PFSK-1 (cell line): ENCODE measurements around the gene JAKMIP2.

Experiments used
- FOXP2 ChIP-seq: optimal IDR thresholded peaks from 2 replicates; pipeline ENCODE3; 2011; ENCODE audit warnings: borderline replicate concordance, control low read depth, inconsistent platforms; ENCODE audit not compliant: insufficient read depth; ENCODE audit errors: extremely low read length, extremely low read depth
- POLR2AphosphoS5 ChIP-seq: IDR thresholded peaks from 2 replicates; pipeline ENCODE4 v1.6.1; 2012; ENCODE audit warnings: low read depth, mild to moderate bottlenecking, control low read depth, low read length, moderate library complexity
- REST ChIP-seq, 2 experiments: IDR thresholded peaks; 2 replicates each; pipeline versions ENCODE4 v1.6.1 to v1.8.0; 2011 to 2012; ENCODE audit warnings: low read depth in 2 of 2, low read length in 2 of 2, control low read depth in 1 of 2, inconsistent platforms in 1 of 2, mild to moderate bottlenecking in 1 of 2, moderate library complexity in 1 of 2; ENCODE audit not compliant: insufficient read depth in 1 of 2
- SIN3A ChIP-seq: IDR thresholded peaks from 2 replicates; pipeline ENCODE4 v1.6.1; 2012; ENCODE audit warnings: mild to moderate bottlenecking, low read length, moderate library complexity, borderline replicate concordance; ENCODE audit not compliant: insufficient read depth
- TAF1 ChIP-seq: IDR thresholded peaks from 2 replicates; pipeline ENCODE4 v1.6.1; 2012; ENCODE audit warnings: low read length, control low read depth, borderline replicate concordance; ENCODE audit not compliant: insufficient read depth

Gene JAKMIP2

GRCh38 chr5:147628058-147628895, 154.3 kb downstream of the JAKMIP2 start:
- no peak for TF ChIP-seq POLR2AphosphoS5
- no peak for TF ChIP-seq SIN3A
- no peak for TF ChIP-seq REST (IDR thresholded peaks at IDR 0.05; ENCODE audit: insufficient read depth in 1 of 2, low read depth in 2 of 2, low read length in 2 of 2)
- no peak for TF ChIP-seq TAF1
- TF ChIP-seq FOXP2: no peak

GRCh38 chr5:147626464-147626863, 156.1 kb downstream of the JAKMIP2 start:
- TF ChIP-seq SIN3A: no peak
- no peak for TF ChIP-seq FOXP2
- no peak for TF ChIP-seq POLR2AphosphoS5
- TF ChIP-seq TAF1: no peak
- no peak for TF ChIP-seq REST (IDR thresholded peaks at IDR 0.05; ENCODE audit: insufficient read depth in 1 of 2, low read depth in 2 of 2, low read length in 2 of 2)

GRCh38 chr5:147621016-147621415, 161.5 kb downstream of the JAKMIP2 start:
- TF ChIP-seq REST (IDR thresholded peaks at IDR 0.05; ENCODE audit: insufficient read depth in 1 of 2, low read depth in 2 of 2, low read length in 2 of 2) (no peak), FOXP2 (no peak), TAF1 (no peak), POLR2AphosphoS5 (no peak), SIN3A (no peak)

- TF ChIP-seq SIN3A: no peak
- no peak for TF ChIP-seq FOXP2
- TF ChIP-seq REST (IDR thresholded peaks at IDR 0.05; ENCODE audit: insufficient read depth in 1 of 2, low read depth in 2 of 2, low read length in 2 of 2): no peak
- no peak for TF ChIP-seq TAF1
- TF ChIP-seq POLR2AphosphoS5: no peak
Observed at GRCh38 chr5:147619281-147619878, 163.1 kb downstream of the JAKMIP2 start.
